Measurements from ENCODE around the gene ANGPTL4.
A peak's percentile ranks its signal among the peaks of the same experiment; 100 is the strongest.
"Not testable (repeated sequence)": the region's sequence is repeated elsewhere in the genome, so short reads cannot be mapped to it uniquely, and the experiment has no call there.

The ANGPTL4 gene

GRCh38 chr19:8366121-8366581 is 2.2 kb downstream of the ANGPTL4 start:
- no peak for DNase-seq

- no peak for DNase-seq
Measured at GRCh38 chr19:8366961-8367326, 3.0 kb downstream of the ANGPTL4 start.

DNA sequence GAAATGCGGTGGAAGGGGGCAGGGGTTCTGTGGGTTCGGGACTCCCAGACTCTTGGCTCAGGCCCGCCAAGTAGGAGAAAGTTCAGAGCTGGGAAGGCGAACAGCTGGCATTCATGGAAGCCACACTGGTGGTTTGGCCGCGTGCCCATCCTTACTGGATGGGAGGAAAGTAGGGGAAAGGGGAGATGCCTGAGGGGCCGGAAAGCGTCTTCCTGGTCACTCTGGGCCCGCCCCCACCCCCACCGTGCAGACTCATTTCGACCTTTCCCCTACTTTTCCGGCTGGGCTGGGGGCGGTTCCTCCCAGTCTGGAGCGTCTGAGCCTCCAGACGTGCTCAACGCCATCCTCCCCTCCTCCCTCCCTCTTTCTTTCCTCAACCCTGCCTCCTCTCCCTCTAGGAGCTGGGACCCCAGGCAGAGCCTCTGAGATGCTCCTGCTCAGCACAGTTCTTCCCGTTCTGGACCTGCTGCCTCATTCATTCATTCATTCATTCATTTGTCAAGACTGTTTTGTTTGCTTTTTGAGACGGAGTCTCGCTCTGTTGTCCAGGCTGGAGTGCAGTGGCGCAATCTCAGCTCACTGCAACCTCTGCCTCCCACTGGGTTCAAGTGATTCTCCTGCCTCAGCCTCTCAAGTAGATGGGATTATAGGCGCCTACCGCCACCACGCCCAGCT is 3.5 kb downstream of the ANGPTL4 start:
- no peak for DNase-seq

GRCh38 chr19:8370176-8371010 is 6.4 kb downstream of the ANGPTL4 start:
- DNase-seq, result no peak

- no peak for DNase-seq
Measured at GRCh38 chr19:8371011-8371804, 7.3 kb downstream of the ANGPTL4 start.

GRCh38 chr19:8373867-8374813 is 10.2 kb downstream of the ANGPTL4 start:
- no peak for DNase-seq

DNA sequence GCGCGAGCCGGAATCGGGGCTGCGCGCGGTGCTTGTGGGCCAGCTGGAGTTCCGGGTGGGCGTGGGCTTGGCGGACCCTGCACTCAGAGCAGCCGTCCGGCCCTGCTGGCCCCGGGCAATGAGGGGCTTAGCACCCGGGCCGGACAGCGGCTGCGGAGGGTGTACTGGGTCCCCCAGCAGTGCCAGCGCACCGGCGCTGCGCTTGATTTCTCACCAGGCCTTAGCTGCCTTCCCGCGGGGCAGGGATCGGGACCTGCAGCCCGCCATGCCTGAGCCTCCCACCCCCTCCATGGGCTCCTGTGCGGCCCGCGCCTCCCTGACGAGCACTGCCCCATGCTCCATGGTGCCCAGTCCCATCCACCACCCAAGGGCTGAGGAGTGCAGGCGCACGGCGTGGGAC is 11.8 kb downstream of the ANGPTL4 start:
- DNase-seq, result not testable (repeated sequence)

DNA sequence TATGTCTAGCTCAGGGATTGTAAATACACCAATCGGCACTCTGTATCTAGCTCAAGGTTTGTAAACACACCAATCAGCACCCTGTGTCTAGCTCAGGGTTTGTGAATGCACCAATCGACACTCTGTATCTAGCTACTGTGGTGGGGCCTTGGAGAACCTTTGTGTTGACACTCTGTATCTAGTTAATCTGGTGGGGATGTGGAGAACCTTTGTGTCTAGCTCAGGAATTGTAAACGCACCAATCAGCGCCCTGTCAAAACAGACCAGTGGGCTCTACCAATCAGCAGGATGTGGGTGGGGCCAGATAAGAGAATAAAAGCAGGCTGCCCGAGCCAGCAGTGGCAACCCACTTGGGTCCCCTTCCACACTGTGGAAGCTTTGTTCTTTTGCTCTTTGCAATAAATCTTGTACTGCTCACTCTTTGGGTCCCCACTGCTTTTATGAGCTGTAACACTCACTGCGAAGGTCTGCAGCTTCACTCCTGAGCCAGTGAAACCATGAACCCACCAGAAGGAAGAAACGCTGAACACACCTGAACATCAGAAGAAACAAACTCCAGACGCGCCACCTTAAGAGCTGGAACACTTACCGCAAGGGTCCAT is 12.5 kb downstream of the ANGPTL4 start:
- DNase-seq, result not testable (repeated sequence)

GRCh38 chr19:8377598-8377997 is 13.6 kb downstream of the ANGPTL4 start:
- no peak for DNase-seq

DNA sequence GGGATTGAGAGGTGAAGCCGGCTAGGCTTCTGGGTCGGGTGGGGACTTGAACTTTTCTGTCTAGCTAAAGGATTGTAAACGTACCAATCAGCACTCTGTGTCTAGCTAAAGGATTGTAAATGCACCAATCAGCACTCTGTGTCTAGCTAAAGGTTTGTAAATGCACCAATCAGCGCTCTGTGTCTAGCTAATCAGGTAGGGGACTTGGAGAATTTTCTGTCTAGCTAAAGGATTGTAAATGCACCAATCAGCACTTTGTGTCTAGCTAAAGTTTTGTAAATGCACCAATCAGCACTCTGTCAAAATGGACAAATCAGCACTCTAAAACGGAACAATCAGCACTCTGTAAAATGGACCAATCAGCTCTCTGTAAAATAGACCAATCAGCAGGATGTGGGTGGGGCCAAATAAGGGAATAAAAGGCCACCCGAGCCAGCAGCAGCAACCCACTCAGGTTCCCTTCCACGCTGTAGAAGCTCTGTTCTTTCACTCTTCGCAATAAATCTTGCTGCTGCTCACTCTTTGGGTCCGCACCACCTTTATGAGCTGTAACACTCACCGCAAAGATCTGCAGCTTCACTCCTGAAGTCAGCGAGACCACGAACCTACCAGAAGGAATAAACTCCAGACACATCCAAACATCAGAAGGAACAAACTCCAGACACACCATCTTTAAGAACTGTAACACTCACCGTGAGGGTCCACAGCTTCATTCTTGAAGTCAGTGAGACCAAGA is 15.4 kb downstream of the ANGPTL4 start:
- DNase-seq, result not testable (repeated sequence)

GRCh38 chr19:8384569-8384968 is 20.6 kb downstream of the ANGPTL4 start:
- not testable (repeated sequence) for DNase-seq

DNA sequence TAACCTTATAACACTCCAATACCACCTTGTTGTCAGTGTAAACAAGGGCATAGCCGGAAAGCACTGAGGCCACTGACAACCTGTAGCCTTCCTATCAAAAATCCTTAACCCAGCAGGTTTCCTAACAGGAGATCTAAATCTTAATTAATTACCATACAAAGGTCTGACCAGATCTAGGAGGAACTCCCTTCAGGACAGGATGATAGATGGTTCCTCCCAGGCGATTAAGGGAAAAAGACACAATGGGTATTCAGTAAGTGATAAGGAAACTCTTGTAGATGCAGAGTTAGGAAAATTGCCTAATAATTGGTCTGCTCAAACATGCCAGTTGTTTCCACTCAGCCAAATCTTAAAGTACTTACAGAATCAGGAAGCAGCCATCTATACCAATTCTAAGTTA is 21.1 kb downstream of the ANGPTL4 start:
- DNase-seq, result not testable (repeated sequence)

DNA sequence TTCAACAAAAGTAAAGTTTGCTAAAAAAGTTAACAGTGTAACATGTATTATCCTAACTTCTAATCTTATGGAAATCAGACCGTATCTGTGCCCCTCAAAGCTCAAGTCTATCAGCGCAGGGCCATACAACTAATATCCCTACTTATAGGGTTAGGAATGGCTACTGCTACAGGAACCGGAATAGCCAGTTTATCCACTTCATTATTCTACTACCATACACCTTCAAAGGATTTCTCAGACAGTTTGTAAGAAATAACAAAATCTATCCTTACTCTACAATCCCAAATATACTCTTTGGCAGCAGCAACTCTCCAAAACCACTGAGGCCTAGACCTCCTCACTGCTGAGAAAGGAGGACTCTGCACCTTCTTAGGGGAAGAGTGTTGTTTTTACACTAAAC is 21.6 kb downstream of the ANGPTL4 start:
- DNase-seq, result not testable (repeated sequence)

DNA sequence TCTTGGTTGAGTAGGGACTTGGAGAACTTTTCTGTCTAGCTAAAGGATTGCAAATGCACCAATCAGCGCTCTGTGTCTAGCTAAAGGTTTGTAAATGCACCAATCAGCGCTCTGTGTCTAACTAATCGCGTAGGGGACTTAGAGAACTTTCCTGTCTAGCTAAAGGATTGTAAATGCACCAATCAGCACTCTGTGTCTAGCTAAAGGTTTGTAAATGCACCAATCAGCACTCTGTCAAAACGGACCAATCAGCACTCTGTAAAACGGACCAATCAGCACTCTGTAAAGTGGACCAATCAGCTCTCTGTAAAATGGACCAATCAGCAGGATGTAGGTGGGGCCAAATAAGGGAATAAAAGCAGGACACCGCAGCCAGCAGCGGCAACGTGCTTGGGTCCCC is 22.5 kb downstream of the ANGPTL4 start:
- DNase-seq, result not testable (repeated sequence)

GRCh38 chr19:8386990-8387389 is 23.0 kb downstream of the ANGPTL4 start:
- DNase-seq, result no peak

DNA sequence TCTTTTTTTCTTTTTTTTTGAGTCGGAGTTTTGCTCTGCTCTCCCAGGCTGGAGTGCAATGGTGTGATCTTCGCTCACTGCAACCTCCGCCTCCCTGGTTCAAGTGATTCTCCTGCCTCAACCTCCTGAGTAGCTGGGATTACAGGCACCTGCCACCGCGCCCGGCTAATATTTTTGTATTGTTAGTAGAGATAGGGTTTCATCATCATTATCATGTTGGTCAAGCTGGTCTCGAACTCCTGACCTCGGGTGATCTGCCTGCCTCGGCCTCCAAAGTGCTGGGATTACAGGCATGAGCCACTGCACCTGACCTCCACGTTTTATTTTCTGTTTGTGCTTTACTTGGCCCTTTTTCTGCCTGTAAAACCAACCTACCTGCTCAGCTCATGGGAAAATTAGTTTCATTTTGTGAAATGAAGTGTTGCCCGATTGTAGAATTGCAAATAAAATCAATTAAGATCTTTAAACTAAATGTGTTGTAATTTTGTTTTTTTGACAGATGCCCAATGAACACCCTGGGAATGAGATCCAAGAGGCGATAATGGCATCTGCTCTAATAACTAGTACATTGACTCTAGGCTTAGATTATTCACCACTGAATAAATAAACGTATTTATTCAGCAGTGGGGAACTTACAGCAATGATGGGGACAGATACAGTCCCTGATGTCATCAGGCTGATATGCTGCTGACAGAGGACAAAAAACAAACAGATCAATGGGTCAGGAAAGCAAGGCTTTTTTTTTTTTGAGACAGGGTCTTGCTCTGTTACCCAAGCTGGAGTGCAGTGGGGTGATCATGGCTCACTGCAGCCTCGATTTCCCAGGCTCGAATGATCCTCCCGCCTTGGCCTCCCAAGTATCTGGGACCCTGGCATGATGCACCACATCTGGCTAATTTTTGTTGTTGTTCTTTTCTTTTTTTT is 24.0 kb downstream of the ANGPTL4 start:
- DNase-seq, result no peak

DNA sequence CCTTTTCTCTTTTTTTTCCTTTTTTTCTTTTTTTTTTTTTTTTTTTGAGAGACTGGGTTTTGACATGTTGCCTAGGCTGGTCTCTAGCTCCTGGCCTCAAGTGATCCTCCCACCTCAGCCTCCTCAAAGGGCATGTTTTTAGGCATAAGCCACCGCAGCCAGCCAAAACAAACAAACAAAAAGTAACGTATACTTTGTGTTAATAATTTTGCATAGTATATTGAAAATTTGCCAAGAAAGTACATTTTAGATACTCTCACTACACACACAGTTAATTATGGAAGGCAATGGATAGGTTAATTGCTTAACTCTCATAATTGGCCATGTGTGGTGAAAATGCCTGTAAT is 24.6 kb downstream of the ANGPTL4 start:
- DNase-seq, result no peak

- peak; percentile 95 for DNase-seq
Measured at GRCh38 chr19:8389891-8390616, 26.1 kb downstream of the ANGPTL4 start, which contains the start of gene RAB11B. TSS of gene RAB11B (plus strand) at chr19:8390360. CDS start at chr19:8390417, 57 bp downstream.

DNA sequence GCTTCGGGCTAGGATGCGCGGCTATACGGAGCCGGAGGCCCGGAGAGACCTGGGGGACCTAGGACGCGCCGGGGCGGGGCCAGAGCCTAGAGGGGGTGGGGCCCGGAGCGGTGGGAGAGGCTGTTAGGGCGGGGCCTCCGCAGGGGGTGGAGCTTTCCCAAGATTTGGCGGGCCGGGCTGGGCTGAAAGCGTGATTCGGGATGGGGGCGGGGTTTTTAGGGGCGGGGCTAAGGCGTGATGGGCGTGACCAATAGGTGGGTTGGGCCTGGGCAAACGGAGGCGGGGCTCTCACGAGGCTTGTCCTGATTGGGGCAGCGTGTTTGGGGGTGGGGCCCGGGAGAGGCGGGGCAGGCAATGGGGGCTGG is 26.6 kb downstream of the ANGPTL4 start:
- DNase-seq, result peak; percentile 91

All from stimulated activated CD4-positive, alpha-beta T cell treated with anti-CD3 and anti-CD28 coated beads, Interleukin-12 subunit alpha, Interleukin-12 subunit beta, amount 100 ng/mL, for 4 hours (primary cell).